Choroid plexus epithelial cell (primary cell): ENCODE measurements around the gene C19orf85.

Experiments used
- DNase-seq: peaks from one replicate; pipeline ENCODE4 v3.0.0-alpha.2; 2010; ENCODE audit warnings: low read depth
- H3K4me3 ChIP-seq: 2 replicates; pipeline ENCODE4 v1.5.1; 2011; ENCODE audit warnings: low read depth, mild to moderate bottlenecking, control low read depth, low read length, moderate library complexity
- TF ChIP-seq, protein P1 (sequence below): conservative IDR thresholded peaks from 2 replicates; pipeline ENCODE4 v1.5.1; 2011; ENCODE audit warnings: low read depth, mild to moderate bottlenecking, control low read depth, inconsistent platforms, low read length, moderate library complexity

Gene C19orf85

DNA sequence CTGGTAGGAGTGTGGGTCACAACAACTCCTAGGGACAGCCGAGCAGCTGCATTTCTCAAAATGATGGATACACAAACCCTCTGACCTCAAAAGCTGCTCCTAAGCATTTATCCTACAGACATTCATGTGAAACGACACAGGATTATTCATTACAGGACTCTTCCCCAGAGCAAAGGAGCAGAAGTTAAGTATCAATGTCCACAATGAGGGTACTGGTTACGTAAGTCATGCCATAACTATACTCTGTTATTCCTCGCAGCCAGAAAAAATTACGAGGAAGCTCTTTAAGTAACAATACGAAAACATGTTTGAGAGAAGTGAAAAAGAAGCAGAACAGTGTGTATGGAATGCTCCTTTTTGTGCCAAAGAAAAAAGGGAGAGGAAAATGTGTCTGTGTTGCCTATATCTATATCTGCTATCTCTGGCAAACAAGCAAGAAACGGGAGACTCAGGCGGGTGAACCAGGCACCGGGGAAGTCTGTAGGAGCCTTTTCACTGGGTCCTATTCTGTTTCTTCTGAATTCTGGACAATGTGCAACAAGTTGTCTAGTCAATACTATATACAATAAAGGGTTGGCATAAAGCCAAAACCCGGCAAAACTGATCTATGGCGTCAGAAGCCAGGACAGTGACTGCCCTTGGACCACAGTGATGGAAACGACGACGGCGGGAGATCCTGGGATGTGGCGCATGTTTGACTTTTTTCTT is 4.4 kb downstream of the C19orf85 start:
- DNase-seq = peak; percentile 53
- peak overlapping the region; percentile 97 for H3K4me3 ChIP-seq
- TF ChIP-seq, protein P1, sequence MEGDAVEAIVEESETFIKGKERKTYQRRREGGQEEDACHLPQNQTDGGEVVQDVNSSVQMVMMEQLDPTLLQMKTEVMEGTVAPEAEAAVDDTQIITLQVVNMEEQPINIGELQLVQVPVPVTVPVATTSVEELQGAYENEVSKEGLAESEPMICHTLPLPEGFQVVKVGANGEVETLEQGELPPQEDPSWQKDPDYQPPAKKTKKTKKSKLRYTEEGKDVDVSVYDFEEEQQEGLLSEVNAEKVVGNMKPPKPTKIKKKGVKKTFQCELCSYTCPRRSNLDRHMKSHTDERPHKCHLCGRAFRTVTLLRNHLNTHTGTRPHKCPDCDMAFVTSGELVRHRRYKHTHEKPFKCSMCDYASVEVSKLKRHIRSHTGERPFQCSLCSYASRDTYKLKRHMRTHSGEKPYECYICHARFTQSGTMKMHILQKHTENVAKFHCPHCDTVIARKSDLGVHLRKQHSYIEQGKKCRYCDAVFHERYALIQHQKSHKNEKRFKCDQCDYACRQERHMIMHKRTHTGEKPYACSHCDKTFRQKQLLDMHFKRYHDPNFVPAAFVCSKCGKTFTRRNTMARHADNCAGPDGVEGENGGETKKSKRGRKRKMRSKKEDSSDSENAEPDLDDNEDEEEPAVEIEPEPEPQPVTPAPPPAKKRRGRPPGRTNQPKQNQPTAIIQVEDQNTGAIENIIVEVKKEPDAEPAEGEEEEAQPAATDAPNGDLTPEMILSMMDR = no peak

DNA sequence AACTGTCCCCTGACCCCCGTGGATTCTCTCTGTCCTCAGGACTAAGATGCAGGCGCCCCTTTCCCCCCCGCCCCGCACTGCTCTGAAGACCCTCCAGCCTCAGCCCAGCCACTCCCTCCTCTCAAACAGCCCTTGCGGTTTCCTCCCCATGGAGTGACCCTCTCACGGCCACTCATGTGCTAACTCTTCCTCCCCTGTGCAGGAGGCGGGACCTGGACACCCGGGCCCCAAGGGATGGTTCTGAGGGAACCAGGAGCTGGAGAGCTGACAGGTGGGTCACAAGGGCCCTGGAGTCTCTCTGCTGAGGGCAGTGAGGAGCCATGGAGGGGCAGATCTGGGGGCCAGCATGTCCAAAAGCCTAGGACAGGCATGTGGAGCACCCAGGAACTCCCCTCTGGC is 5.0 kb downstream of the C19orf85 start:
- no peak overlapping the region for H3K4me3 ChIP-seq
- TF ChIP-seq, protein P1 = no peak
- no peak for DNase-seq

DNA sequence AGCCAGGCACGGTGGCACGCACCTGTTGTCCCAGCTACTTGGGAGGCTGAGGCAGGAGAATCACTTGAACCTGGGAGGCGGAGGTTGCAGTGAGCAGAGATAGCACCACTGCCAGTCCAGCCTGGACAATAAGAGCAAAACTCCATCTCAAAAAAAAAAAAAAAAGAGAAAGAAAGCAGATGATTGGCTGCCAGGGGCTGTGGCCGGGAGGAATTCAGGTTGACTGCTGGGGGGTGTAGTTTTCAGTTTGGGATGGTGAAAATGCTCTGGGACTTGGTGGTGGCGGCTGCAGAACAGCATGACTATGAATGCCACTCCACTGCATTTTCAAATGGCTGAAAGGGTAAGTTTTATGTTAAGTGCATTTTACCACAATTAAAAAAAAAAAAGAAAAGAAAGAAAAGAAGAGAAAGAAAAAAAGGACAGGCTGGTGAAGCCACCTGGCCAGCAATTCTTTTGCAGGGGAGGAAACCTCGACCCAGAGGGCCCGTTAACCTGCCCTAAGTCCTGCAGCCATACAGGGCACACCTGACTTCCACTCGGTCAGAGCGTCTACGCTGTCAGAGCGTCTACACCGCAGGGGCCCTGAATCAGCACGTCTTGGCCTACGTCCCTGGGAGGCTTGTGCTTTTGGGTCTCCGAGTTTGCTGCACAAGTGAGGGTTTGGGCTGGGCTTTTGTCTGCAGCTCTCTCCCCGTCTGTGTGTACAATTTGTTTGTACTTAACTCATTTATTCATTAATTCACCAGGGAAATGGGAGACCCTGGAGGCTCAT is 6.7 kb downstream of the C19orf85 start:
- H3K4me3 ChIP-seq = no peak overlapping the region
- TF ChIP-seq, protein P1 = no peak
- no peak for DNase-seq

GRCh38 chr19:55456347-55456746 is 8.2 kb downstream of the C19orf85 start:
- no peak overlapping the region for H3K4me3 ChIP-seq
- TF ChIP-seq, protein P1 = no peak

DNA sequence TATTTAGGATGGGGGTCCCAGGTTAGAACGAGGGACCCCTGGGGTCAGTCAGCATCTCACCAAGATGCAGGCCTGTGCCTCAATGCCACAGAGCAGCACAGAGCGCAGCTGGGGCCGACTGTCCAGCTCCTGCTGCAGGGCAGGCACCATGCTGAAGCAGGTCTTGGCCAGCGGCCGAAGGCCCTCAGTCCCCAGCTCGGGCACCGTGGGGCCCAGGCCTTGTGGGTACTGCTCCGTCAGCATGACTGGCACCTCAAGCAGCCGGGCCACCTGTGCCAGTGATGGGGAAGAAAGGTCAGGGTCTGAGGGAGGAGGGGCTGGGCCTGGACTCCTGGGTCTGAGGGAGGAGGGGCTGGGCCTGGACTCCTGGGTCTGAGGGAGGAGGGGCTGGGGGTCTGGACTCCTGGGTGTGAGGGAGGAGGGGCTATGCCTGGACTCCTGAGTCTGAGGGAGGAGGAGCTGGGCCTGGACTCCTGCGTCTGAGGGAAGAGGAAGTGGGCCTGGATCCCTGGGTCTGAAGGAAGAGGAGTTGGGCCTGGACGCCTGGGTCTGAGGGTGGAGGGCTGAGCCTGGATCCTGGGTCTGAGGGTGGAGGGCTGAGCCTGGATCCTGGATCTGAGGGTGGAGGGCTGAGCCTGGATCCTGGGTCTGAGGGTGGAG is 8.8 kb downstream of the C19orf85 start:
- DNase-seq = no peak
- TF ChIP-seq, protein P1 = no peak
- no peak overlapping the region for H3K4me3 ChIP-seq

More at GRCh38 chr19:55456347-55456746, 8.2 kb downstream of the C19orf85 start:
- DNase-seq = no peak

DNA sequence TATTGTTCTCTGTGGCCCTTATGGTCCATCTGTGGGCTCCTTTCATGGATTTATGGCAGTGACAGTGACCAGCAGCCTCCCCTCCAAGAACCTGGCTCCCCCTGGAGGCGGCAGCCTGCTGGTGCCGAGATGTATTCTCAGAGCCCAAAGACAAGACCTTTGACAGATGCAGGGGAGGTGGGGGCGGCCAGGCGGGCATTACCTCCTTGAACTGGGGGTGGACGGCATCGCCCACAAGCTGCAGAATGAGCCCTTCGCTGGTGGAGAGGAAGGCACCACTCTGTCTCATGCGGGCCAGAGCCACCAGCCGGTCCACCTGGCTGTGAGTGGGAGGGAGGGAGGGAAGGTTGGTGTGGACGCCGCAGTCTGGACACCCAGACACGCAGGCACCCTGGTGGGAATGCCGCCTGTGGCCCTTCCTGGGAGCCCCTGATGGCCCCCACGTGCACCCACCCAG is 9.7 kb downstream of the C19orf85 start:
- TF ChIP-seq, protein P1 = peak; percentile 82
- DNase-seq = peak; percentile 59
- no peak overlapping the region for H3K4me3 ChIP-seq
